ELR (cell line): Measurements from ENCODE around the gene GPC1.
A peak's percentile ranks its signal among the peaks of the same experiment; 100 is the strongest.

Experiments
- DNase-seq: peaks from one replicate; pipeline ENCODE4 v3.0.0-alpha.2; 2015; ENCODE audit warnings: low read depth

The GPC1 gene

GRCh38 chr2:240412211-240412861 is 23.1 kb upstream of the GPC1 start:
- no peak for DNase-seq

DNA sequence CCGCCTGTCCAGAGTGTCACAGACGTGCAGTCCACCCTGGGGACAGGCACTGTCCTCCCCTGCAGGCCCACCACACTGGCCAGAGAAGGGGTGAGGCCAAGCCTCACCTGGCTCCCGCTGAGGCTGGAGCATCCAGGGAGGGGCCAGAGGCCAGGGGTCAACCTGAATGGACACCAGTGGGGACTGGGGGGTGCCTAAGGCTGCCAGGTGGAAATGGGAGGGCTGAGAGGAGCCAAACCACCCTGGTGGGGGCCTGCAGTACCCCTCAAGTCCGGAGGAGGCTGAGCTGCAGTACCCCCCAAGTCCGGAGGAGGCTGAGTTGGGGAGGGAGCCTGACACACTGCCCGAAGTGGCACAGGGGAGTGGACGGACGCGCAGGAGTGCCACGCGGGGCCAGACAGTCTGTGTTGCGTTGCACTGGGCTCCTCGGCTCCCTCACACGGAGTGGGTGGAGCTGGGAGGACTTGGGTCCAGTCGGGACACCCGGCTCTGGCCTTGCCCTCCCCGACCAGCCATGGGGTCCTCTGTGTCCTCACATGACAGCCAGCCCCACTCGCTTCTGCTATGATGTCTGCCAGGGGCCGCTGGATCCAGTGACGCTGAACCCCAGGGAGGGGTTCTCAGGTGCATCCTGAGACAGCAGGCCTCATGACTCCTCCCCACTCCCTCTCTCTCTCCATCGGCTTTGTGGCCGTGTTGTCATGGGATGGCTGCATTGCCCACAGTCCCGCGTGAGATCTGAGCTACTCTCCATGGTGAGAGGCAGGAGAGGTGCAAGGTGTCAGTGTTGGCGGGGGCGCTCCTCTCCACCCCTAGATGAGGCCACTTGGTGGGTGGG is 22.3 kb upstream of the GPC1 start:
- DNase-seq = no peak

DNA sequence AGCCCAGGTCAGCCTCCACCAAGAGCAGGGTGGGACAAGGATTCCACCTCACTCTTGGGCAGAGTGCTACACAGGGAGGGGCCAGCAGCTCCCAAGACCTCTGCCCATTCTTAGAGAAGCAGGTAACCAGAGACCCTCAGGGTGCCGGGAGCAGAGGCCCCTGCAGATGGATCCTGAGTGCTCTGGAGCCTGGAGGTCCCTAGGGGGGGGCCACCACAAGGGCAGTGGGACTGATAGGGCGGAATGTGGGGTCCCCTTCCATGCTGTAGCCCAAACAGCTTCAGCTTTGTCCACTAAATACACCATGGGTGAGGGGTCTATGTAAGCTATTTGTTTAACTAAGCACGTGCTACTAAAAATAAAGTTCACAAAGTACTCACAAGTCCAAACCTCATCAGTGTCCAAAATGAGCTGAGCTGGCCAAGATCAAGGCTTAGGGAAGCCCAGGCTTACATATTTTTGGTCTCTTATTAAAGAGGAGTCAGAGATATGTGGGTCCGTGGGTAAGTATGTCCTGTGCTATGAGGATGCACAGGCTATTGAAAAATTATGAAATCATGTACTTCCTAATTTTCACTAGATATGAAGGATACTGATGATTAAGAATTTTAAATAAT is 21.5 kb upstream of the GPC1 start:
- DNase-seq = no peak

DNA sequence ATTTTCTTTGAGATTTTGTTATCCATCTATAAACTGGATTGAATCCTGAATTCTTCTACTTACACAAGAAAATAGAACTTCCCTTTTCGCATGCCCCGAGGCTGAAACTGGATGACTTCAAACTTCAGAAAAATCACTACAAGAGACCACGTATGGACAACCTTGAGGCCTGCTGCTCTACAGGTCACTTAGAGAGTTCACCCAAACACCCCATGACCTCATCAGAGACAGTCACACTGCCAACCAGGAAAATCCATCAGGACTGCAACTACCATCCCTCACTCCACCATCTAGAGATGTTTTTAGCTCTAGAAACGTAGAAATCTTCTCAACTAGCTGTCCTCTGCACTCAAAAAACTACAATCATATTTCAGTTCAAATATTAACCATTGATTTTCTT is 18.6 kb upstream of the GPC1 start:
- no peak for DNase-seq

- DNase-seq = no peak
Observed at GRCh38 chr2:240418311-240418710, 17.2 kb upstream of the GPC1 start.

- DNase-seq = no peak
Observed at GRCh38 chr2:240419271-240419670, 16.2 kb upstream of the GPC1 start.

- DNase-seq = no peak
Observed at GRCh38 chr2:240419723-240420122, 15.7 kb upstream of the GPC1 start.

GRCh38 chr2:240420206-240421104 is 15.0 kb upstream of the GPC1 start:
- no peak for DNase-seq

GRCh38 chr2:240421381-240421780 is 14.1 kb upstream of the GPC1 start:
- DNase-seq = no peak

DNA sequence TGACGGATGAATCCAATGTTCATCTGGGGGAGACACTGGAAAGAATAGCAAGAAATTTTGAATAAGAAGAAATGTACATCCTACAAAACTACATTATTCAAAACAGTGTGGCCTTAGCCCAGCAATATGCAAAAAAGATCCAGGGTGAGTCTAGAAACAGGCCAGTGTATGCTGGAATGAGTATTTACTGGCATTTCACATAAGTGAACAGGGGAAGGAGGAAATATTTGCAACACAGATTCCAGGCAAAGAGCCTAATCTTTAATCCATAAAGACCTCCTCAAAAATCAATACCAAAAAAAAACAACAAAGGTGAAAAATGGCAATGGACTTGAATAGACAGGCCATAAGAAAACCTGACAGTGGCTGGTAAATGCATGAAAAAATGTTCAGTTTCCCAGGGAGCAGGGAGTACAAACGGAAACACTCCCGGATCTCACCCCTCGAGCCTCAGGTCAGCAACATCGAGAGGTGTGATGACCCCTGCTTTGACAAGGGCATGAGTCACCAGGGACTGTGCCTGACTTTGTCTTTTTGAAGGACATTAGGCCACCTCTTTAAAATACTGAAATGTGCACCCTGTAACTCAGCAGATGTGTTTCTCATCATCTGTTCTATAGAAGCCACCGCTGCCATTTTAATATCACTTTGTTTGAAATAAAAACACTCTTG is 12.7 kb upstream of the GPC1 start:
- DNase-seq = no peak

DNA sequence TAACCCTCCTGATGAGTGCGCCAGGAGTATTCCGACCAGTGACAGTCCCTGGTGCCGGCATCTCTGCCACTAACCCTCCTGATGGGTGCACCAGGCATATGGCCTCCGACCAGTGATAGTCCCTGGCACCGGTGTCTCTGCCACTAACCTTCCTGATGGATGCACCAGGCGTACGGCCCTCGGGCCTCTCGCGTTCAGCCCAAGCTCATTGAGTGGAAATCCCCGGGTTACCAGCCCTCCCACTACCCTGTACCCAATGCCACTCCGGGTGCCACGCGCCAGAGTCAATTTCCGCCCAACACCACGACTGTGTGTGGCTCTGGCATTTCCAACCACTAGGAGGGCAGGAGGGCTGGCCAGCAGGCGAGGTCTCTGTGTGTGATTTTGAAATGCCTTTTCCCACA is 11.7 kb upstream of the GPC1 start:
- no peak for DNase-seq

- no peak for DNase-seq
Observed at GRCh38 chr2:240424341-240425235, 10.9 kb upstream of the GPC1 start.

DNA sequence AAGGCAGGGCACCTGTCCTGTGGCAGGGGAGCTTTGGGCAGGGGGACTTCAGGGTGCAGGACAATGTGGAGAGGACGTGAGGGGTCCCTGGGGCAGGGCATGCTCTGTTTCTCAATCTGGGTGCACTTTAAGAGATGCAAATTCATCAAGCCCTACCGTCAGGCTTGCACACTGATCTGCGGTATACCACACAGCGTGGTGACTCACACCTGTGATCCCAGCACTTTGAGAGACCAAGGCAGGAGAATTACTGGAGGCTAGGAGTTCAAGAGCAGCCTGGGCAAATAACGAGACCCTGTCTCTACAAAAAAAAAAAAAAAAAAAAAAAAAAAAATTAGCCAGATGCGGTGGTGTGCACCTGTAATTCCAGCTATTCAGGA is 10.2 kb upstream of the GPC1 start:
- DNase-seq = peak; percentile 45

DNA sequence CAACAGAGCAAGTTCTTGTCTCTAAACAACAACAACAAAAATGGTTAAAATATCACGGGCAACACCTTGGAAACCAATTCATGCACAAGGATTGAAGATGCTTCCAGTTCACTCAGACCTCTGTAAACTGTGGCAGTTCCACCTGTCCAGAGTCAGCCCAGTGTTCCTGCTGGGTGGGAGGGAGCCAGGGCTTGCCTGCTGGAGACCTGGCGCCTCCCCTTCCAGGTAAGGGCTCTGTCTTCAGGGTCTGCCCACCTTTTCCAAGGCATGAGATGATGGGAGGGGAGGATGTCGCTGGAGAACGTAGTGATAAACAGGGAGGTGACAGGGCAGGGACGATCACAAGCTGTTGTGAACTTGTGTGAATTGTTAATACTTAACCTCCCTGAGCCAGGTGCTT is 9.8 kb upstream of the GPC1 start:
- no peak for DNase-seq

- DNase-seq = peak; percentile 39
Observed at GRCh38 chr2:240426845-240427721, 8.4 kb upstream of the GPC1 start.

GRCh38 chr2:240427729-240428128 is 7.7 kb upstream of the GPC1 start:
- DNase-seq = no peak

GRCh38 chr2:240428245-240428644 is 7.2 kb upstream of the GPC1 start:
- DNase-seq = no peak

- no peak for DNase-seq
Observed at GRCh38 chr2:240429341-240429871, 6.1 kb upstream of the GPC1 start.

DNA sequence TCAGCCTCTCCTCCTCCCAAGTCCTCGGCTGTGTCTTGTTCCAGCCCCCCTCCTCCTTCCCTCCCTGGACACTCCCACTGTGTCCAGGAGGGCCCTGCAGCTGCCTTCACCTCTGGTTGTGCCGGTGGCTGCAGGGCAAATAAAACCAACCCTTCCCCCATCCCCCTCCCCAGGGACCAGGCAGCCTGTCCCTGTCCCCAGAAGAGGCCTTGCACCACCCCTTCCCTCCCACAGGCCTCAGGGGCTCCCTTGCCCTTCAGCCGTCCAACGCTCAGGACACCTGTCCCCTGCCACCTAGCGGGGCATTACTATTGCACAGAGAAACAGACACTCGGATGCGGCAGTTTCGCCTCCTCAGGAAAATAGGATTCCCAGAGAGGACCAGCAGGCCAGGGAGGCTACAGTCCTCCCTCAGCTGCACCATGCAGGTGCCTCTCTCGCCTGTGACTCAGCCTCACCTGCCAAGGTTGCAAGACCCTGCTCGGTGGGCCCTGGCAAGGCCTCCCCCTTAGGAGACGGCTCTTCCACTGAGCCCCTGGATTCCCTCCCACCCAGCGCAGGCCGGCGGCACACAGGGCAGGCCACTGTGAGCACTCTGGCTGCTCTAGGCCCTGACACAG is 5.5 kb upstream of the GPC1 start:
- no peak for DNase-seq
